IMR-90 (cell line): ENCODE results near the gene GUCY2C. TPM values are rescaled to one million over a fixed set of nuclear protein-coding genes. Genes with fewer than 3 reads are reported as not detected.

Experiments used
- ATAC-seq: fragments of 200-7000 bp; cut with Tn5 transposase; 2 replicates; pipeline ENCODE4 v1.9.1; 2020; ENCODE audit warnings: low read depth, mild to moderate bottlenecking, moderate library complexity
- BruUV-seq: library from RNA; stranded (reverse); fragments of 400-500 nt; replicated peaks from 2 replicates; lab custom pipeline; 2021; lab: Mats Ljungman, UMichigan
- CTCF ChIA-PET: fragments of 300-600 bp; formaldehyde crosslinking; extraction: SDS; loops from one replicate; lab custom pipeline; 2021; ENCODE audit warnings: antibody characterized with exemption; lab: Yijun Ruan, JAX
- POLR2A ChIA-PET: fragments of 300-600 bp; sonication (Branson Sonifier 250); formaldehyde crosslinking; loops from one replicate; lab custom pipeline; 2022; ENCODE audit warnings: antibody characterized with exemption; ENCODE audit not compliant: unreplicated experiment; lab: Charles Lee
- DNase-seq: peaks from one replicate; pipeline ENCODE4 v3.0.0; 2013
- H2AFZ ChIP-seq: replicated peaks from 2 replicates; pipeline ENCODE3; 2013; ENCODE audit warnings: low read length, mild to moderate bottlenecking; ENCODE audit not compliant: poor library complexity
- H2AK5ac ChIP-seq: 2 replicates; pipeline ENCODE4 v1.6.1; 2013; ENCODE audit warnings: low read depth, low read length, inconsistent platforms
- H2AK9ac ChIP-seq: replicated peaks from 2 replicates; pipeline ENCODE3; 2013; ENCODE audit warnings: mild to moderate bottlenecking, low read depth, low read length, moderate library complexity; ENCODE audit not compliant: poor library complexity
- H2BK120ac ChIP-seq: 2 replicates; pipeline ENCODE4 v1.6.1; 2013; ENCODE audit warnings: low read depth, low read length, inconsistent platforms
- H2BK15ac ChIP-seq: 3 replicates; pipeline ENCODE4 v1.6.1; 2013; ENCODE audit warnings: low read depth, low read length, inconsistent platforms
- H2BK20ac ChIP-seq: 2 replicates; pipeline ENCODE4 v1.6.1; 2013; ENCODE audit warnings: low read depth, mild to moderate bottlenecking, inconsistent platforms, low read length, moderate library complexity
- H2BK5ac ChIP-seq: 2 replicates; pipeline ENCODE4 v1.6.1; 2013; ENCODE audit warnings: mild to moderate bottlenecking, low read depth, low read length, inconsistent platforms; ENCODE audit not compliant: poor library complexity, severe bottlenecking
- H3K14ac ChIP-seq: replicated peaks from 2 replicates; pipeline ENCODE4 v1.6.1; 2013; ENCODE audit warnings: low read depth, low read length, inconsistent platforms
- H3K18ac ChIP-seq: 2 replicates; pipeline ENCODE4 v1.6.1; 2013; ENCODE audit warnings: low read depth, low read length, control low read depth
- H3K23ac ChIP-seq: 2 replicates; pipeline ENCODE4 v1.6.1; 2013; ENCODE audit warnings: low read depth, low read length, inconsistent platforms
- H3K27ac ChIP-seq: 2 replicates; pipeline ENCODE4 v1.5.1; 2013; ENCODE audit warnings: mild to moderate bottlenecking, control low read depth, low read length; ENCODE audit not compliant: insufficient read depth
- H3K27me3 ChIP-seq: 2 replicates; pipeline ENCODE4 v1.6.1; 2013; ENCODE audit warnings: low read length; ENCODE audit not compliant: control insufficient read depth, insufficient read depth
- H3K36me3 ChIP-seq: 2 replicates; pipeline ENCODE4 v1.6.1; 2013; ENCODE audit warnings: low read length, mixed read lengths; ENCODE audit not compliant: control insufficient read depth, insufficient read depth
- H3K4ac ChIP-seq: 2 replicates; pipeline ENCODE4 v1.6.1; 2013; ENCODE audit warnings: low read depth, low read length, inconsistent platforms
- H3K4me1 ChIP-seq: 2 replicates; pipeline ENCODE4 v1.6.1; 2013; ENCODE audit warnings: low read length, mixed read lengths; ENCODE audit not compliant: control insufficient read depth, insufficient read depth
- H3K4me2 ChIP-seq: 2 replicates; pipeline ENCODE4 v1.6.1; 2013; ENCODE audit warnings: low read depth, mild to moderate bottlenecking, control low read depth, low read length, moderate library complexity
- H3K4me3 ChIP-seq: 2 replicates; pipeline ENCODE4 v1.5.1; 2013; ENCODE audit warnings: low read depth, mild to moderate bottlenecking, control low read depth, low read length, moderate library complexity; ENCODE audit not compliant: insufficient read depth
- H3K56ac ChIP-seq: 2 replicates; pipeline ENCODE4 v1.6.1; 2013; ENCODE audit warnings: low read length, inconsistent platforms; ENCODE audit not compliant: insufficient read depth; ENCODE audit errors: extremely low read depth
- H3K79me1 ChIP-seq, 2 experiments: 2 replicates each; pipeline ENCODE4 v1.6.1; 2013; ENCODE audit warnings: low read length in 2 of 2, inconsistent platforms in 1 of 2, low read depth in 1 of 2
- H3K9ac ChIP-seq: 2 replicates; pipeline ENCODE4 v1.6.1; 2013; ENCODE audit warnings: low read depth, low read length, control low read depth
- H3K9me1 ChIP-seq: 2 replicates; pipeline ENCODE4 v1.6.1; 2013; ENCODE audit warnings: low read length, inconsistent platforms; ENCODE audit not compliant: insufficient read depth
- H3K9me3 ChIP-seq: 2 replicates; pipeline ENCODE4 v1.6.1; 2013; ENCODE audit warnings: low read length; ENCODE audit not compliant: control insufficient read depth, insufficient read depth
- H4K20me1 ChIP-seq: 2 replicates; pipeline ENCODE4 v1.6.1; 2013; ENCODE audit warnings: low read length, inconsistent platforms; ENCODE audit not compliant: insufficient read depth
- H4K5ac ChIP-seq: 2 replicates; pipeline ENCODE4 v1.6.1; 2013; ENCODE audit warnings: mild to moderate bottlenecking, low read depth, low read length, control low read depth
- H4K8ac ChIP-seq, 2 experiments: 2 replicates each; pipeline ENCODE4 v1.6.1; 2013; ENCODE audit warnings: low read depth in 2 of 2, low read length in 2 of 2, control low read depth in 1 of 2, inconsistent platforms in 1 of 2
- H4K91ac ChIP-seq: 2 replicates; pipeline ENCODE4 v1.6.1; 2013; ENCODE audit warnings: low read depth, low read length, inconsistent platforms; ENCODE audit not compliant: insufficient read depth
- BHLHE40 ChIP-seq: fragments of 150-350 bp; IDR thresholded peaks from 2 replicates; pipeline ENCODE4 v1.6.1; 2016; ENCODE audit warnings: mild to moderate bottlenecking, low read depth, low read length
- CEBPB ChIP-seq: IDR thresholded peaks from 2 replicates; pipeline ENCODE4 v1.6.1; 2012; ENCODE audit warnings: low read depth, low read length, improper control_type of control experiment
- CHD1 ChIP-seq: IDR thresholded peaks from 2 replicates; pipeline ENCODE4 v1.6.1; 2012; ENCODE audit warnings: low read depth, low read length, improper control_type of control experiment
- ELK1 ChIP-seq: fragments of 150-350 bp; IDR thresholded peaks from 2 replicates; pipeline ENCODE4 v1.6.1; 2016; ENCODE audit warnings: low read depth, mild to moderate bottlenecking, low read length, moderate library complexity, borderline replicate concordance
- FOS ChIP-seq: fragments of 150-350 bp; IDR thresholded peaks from 2 replicates; pipeline ENCODE4 v1.6.1; 2016; ENCODE audit warnings: low read depth, low read length
- MAFK ChIP-seq: IDR thresholded peaks from 2 replicates; pipeline ENCODE4 v1.6.1; 2012; ENCODE audit warnings: low read depth, low read length, improper control_type of control experiment
- MAZ ChIP-seq: IDR thresholded peaks from 2 replicates; pipeline ENCODE4 v1.6.1; 2012; ENCODE audit warnings: low read depth, mild to moderate bottlenecking, low read length, improper control_type of control experiment, moderate library complexity, borderline replicate concordance
- MXI1 ChIP-seq: IDR thresholded peaks from 2 replicates; pipeline ENCODE4 v1.6.1; 2012; ENCODE audit warnings: low read depth, mild to moderate bottlenecking, low read length, moderate library complexity, borderline replicate concordance
- NFE2L2 ChIP-seq: fragments of 150-350 bp; IDR thresholded peaks from 2 replicates; pipeline ENCODE4 v1.6.1; 2016; ENCODE audit warnings: low read depth, mild to moderate bottlenecking, low read length
- POLR2A ChIP-seq: IDR thresholded peaks from 2 replicates; pipeline ENCODE4 v1.6.1; 2012; ENCODE audit warnings: mild to moderate bottlenecking, low read depth, low read length
- RAD21 ChIP-seq: IDR thresholded peaks from 2 replicates; pipeline ENCODE4 v1.6.1; 2012; ENCODE audit warnings: low read length, improper control_type of control experiment
- RCOR1 ChIP-seq: IDR thresholded peaks from 2 replicates; pipeline ENCODE4 v1.6.1; 2012; ENCODE audit warnings: mild to moderate bottlenecking, low read length, improper control_type of control experiment; ENCODE audit not compliant: insufficient replicate concordance
- RFX5 ChIP-seq: IDR thresholded peaks from 2 replicates; pipeline ENCODE4 v1.8.0; 2012; ENCODE audit warnings: low read depth, mild to moderate bottlenecking, low read length, moderate library complexity
- SMC3 ChIP-seq: fragments of 150-350 bp; IDR thresholded peaks from 2 replicates; pipeline ENCODE4 v1.6.1; 2016; ENCODE audit warnings: low read depth, mild to moderate bottlenecking, antibody characterized with exemption, low read length, moderate library complexity
- dilution Hi-C: fragments of 300-500 bp; cut with HindIII; formaldehyde crosslinking; loops from one replicate; pipeline ENCODE4 v1.14.3; 2018; ENCODE audit warnings: low sequenced_read_pairs; ENCODE audit not compliant: unreplicated experiment
- in situ Hi-C: fragments of 300-500 bp; cut with MboI; formaldehyde crosslinking; loops from 3 replicates; pipeline ENCODE4 v1.14.3; 2019; ENCODE audit warnings: low sequenced_read_pairs, inconsistent platforms, mixed read lengths
- intact Hi-C: fragments of 100-400 bp; cut with micrococcal nuclease; formaldehyde crosslinking; loops from 2 replicates; pipeline ENCODE4 v1.10.0; 2022
- polyA plus RNA-seq, 3 experiments: library from polyadenylated mRNA; depleted of rRNA; stranded (reverse); fragments of >200 nt; gene quantifications; 2 replicates each; pipeline ENCODE4 v1.2.3, GENCODE V29; 2012; ENCODE audit warnings: low replicate concordance in 1 of 3
- total RNA-seq: library from RNA; depleted of rRNA; stranded (reverse); fragments of >200 nt; gene quantifications from 2 replicates; pipeline ENCODE4 v1.2.3, GENCODE V29; 2012
- TF ChIP-seq, protein P1 (sequence below): fragments of 150-350 bp; IDR thresholded peaks from 2 replicates; pipeline ENCODE4 v1.6.1; 2017; ENCODE audit warnings: mild to moderate bottlenecking, antibody characterized with exemption, low read length, low read depth
- TF ChIP-seq, protein P2 (sequence below): conservative IDR thresholded peaks from 2 replicates; pipeline ENCODE4 v1.5.1; 2012; ENCODE audit warnings: mild to moderate bottlenecking, low read depth, low read length, improper control_type of control experiment

GUCY2C gene
- total and polyA plus RNA-seq, 2 of the 4 experiments (the other 2 are of a cell fraction), result not detected

GRCh38 chr12:14654842-14655241, 41.6 kb downstream of the GUCY2C start:
- Histone ChIP-seq H2AK5ac (no peak overlapping the region), H3K27ac (no peak overlapping the region), H3K4me2 (no peak overlapping the region), H3K4ac (no peak overlapping the region), H3K9me1 (no peaks in the 10 kb centered on the region), H3K9me3 (no peaks in the 10 kb centered on the region), H2BK120ac (no peak overlapping the region), H2BK15ac (no peak overlapping the region), H4K91ac (no peak overlapping the region), H3K4me1 (no peaks in the 10 kb centered on the region), H3K56ac (no peak overlapping the region), H2AFZ (no peak overlapping the region), H2BK20ac (no peak overlapping the region), H3K18ac (no peak overlapping the region), H3K27me3 (no peaks in the 10 kb centered on the region), H3K79me1 (no peaks in the 10 kb centered on the region), H4K5ac (no peak overlapping the region), H2AK9ac (no peak overlapping the region), H4K20me1 (no peaks in the 10 kb centered on the region), H4K8ac (no peak overlapping the region), H3K23ac (no peak overlapping the region), H2BK5ac (no peak overlapping the region), H3K9ac (no peak overlapping the region), H3K14ac (no peak overlapping the region), H3K4me3 (no peak overlapping the region), H3K36me3 (no peaks in the 10 kb centered on the region)
- intact Hi-C loops, result no loop called here
- DNase-seq (no peak), ATAC-seq (no peak)
- ChIA-PET CTCF (no interaction called here), POLR2A (no interaction called here)
- TF ChIP-seq MXI1 (no peak), BHLHE40 (no peak), MAZ (no peak), POLR2A (no peak), ELK1 (no peak), RFX5 (no peak), RAD21 (no peak), CHD1 (no peak), FOS (no peak), SMC3 (no peak), CEBPB (no peak), NFE2L2 (no peak), MAFK (no peak), RCOR1 (no peak)
- TF ChIP-seq, protein P1, sequence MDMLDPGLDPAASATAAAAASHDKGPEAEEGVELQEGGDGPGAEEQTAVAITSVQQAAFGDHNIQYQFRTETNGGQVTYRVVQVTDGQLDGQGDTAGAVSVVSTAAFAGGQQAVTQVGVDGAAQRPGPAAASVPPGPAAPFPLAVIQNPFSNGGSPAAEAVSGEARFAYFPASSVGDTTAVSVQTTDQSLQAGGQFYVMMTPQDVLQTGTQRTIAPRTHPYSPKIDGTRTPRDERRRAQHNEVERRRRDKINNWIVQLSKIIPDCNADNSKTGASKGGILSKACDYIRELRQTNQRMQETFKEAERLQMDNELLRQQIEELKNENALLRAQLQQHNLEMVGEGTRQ, result no peak
- TF ChIP-seq, protein P2, sequence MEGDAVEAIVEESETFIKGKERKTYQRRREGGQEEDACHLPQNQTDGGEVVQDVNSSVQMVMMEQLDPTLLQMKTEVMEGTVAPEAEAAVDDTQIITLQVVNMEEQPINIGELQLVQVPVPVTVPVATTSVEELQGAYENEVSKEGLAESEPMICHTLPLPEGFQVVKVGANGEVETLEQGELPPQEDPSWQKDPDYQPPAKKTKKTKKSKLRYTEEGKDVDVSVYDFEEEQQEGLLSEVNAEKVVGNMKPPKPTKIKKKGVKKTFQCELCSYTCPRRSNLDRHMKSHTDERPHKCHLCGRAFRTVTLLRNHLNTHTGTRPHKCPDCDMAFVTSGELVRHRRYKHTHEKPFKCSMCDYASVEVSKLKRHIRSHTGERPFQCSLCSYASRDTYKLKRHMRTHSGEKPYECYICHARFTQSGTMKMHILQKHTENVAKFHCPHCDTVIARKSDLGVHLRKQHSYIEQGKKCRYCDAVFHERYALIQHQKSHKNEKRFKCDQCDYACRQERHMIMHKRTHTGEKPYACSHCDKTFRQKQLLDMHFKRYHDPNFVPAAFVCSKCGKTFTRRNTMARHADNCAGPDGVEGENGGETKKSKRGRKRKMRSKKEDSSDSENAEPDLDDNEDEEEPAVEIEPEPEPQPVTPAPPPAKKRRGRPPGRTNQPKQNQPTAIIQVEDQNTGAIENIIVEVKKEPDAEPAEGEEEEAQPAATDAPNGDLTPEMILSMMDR, result no peak
- BruUV-seq, result no TSS peak
- dilution Hi-C loops, result no loop called here
- in situ Hi-C loops, result no loop called here
